SIG-M5 treated with dmso at 0.1 percent for 504 hours (cell line): ENCODE results near the gene NUTM2A.
"Not testable (repeated sequence)": the region's sequence is repeated elsewhere in the genome, so short reads cannot be mapped to it uniquely, and the experiment has no call there.

ENCODE experiments used
- DNase-seq: peaks from one replicate; lab custom pipeline; 2025; ENCODE audit not compliant: unreplicated experiment; lab: John Stamatoyannopoulos, UW

Gene NUTM2A

GRCh38 chr10:87242192-87242591 lies 16.9 kb downstream of the NUTM2A start:
- not testable (repeated sequence) for DNase-seq

GRCh38 chr10:87247335-87247734 lies 22.1 kb downstream of the NUTM2A start:
- DNase-seq: not testable (repeated sequence)

- not testable (repeated sequence) for DNase-seq
Observed at GRCh38 chr10:87248818-87249353, 23.6 kb downstream of the NUTM2A start.

- not testable (repeated sequence) for DNase-seq
Observed at GRCh38 chr10:87280749-87281392, 55.6 kb downstream of the NUTM2A start.
